Panc1 (cell line): ENCODE measurements around the gene SPATA24.

Experiments
- CTCF ChIP-seq: fragments of 450-650 bp; IDR thresholded peaks from 2 replicates; pipeline ENCODE4 v1.5.1; 2017; ENCODE audit warnings: mild to moderate bottlenecking
- POLR2AphosphoS5 ChIP-seq: IDR thresholded peaks from 2 replicates; pipeline ENCODE4 v1.6.1; 2012; ENCODE audit warnings: mild to moderate bottlenecking, low read depth, low read length, moderate library complexity
- SIN3A ChIP-seq: IDR thresholded peaks from 2 replicates; pipeline ENCODE4 v1.6.1; 2012; ENCODE audit warnings: low read depth, mild to moderate bottlenecking, low read length, moderate library complexity, borderline replicate concordance; ENCODE audit not compliant: insufficient read depth
- TF ChIP-seq, protein P1 (sequence below), 2 experiments: IDR thresholded peaks; 2 replicates each; pipeline ENCODE4 v1.6.1; 2011 to 2012; ENCODE audit warnings: low read depth in 2 of 2, control low read depth in 1 of 2, low read length in 1 of 2, mild to moderate bottlenecking in 1 of 2, moderate library complexity in 1 of 2; ENCODE audit not compliant: insufficient read depth in 1 of 2

DNA sequence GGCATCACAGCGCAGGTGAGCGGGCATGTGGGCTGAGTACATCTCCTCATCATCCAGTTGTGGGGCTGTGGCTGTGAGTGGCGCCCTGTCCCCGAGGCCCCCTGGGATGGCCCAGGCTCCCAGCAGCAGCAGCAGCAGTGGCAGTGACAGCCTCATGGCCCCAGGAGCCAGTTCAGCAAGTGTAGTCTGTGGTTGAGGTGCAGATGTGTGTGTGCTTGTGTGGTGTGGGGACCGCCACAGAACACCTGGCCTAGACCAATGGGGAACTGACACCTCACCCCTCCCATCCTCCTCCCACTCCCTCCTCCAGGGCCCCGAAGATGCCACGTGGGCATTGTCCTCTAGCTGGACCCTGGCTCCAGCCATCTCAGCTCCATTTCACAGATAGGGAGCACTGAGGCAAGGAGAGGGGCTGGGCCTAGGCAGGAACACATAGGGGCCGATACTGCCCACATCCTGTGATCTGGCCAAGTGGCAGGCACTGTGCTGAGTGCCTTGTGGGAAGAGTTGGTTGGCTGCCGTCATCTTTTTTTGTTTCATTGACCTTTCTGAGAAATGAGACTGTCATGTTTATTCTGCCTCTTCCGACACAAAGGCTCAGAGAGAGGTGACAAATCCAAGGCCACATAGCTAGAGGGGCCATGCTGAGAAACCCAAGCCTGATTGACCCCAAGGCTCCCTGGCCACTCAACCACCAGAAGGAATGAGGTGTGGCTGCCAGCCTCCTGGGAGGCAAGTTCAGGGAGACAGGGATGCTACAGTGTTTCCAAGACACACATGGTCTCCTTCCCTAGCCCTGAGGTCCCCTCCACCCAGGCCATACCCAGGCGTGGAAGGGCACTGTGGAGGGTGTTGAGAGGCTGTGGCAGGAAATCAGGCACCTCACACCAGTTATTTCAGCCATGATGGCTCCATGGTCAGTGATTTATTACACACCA lies 13.9 kb downstream of the SPATA24 start, which contains the start of gene MZB1:
- TF ChIP-seq CTCF (no peak), POLR2AphosphoS5 (no peak), SIN3A (no peak)
- TF ChIP-seq, protein P1, sequence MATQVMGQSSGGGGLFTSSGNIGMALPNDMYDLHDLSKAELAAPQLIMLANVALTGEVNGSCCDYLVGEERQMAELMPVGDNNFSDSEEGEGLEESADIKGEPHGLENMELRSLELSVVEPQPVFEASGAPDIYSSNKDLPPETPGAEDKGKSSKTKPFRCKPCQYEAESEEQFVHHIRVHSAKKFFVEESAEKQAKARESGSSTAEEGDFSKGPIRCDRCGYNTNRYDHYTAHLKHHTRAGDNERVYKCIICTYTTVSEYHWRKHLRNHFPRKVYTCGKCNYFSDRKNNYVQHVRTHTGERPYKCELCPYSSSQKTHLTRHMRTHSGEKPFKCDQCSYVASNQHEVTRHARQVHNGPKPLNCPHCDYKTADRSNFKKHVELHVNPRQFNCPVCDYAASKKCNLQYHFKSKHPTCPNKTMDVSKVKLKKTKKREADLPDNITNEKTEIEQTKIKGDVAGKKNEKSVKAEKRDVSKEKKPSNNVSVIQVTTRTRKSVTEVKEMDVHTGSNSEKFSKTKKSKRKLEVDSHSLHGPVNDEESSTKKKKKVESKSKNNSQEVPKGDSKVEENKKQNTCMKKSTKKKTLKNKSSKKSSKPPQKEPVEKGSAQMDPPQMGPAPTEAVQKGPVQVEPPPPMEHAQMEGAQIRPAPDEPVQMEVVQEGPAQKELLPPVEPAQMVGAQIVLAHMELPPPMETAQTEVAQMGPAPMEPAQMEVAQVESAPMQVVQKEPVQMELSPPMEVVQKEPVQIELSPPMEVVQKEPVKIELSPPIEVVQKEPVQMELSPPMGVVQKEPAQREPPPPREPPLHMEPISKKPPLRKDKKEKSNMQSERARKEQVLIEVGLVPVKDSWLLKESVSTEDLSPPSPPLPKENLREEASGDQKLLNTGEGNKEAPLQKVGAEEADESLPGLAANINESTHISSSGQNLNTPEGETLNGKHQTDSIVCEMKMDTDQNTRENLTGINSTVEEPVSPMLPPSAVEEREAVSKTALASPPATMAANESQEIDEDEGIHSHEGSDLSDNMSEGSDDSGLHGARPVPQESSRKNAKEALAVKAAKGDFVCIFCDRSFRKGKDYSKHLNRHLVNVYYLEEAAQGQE (IDR thresholded peaks at IDR 0.05; ENCODE audit: insufficient read depth in 1 of 2, low read depth in 2 of 2, low read length in 1 of 2): no peak
